CD4-positive, alpha-beta T cell (primary cell): ENCODE measurements around the gene BRINP2. TPM values are rescaled to one million over a fixed set of nuclear protein-coding genes. Genes with fewer than 3 reads are reported as not detected.

Source experiments
- ATAC-seq: fragments of 200-7000 bp; cut with Tn5 transposase; one replicate; pipeline ENCODE4 v1.10.0; 2022; ENCODE audit warnings: mild to moderate bottlenecking; ENCODE audit not compliant: poor library complexity
- CTCF ChIA-PET: fragments of 350-600 bp; sonication (Branson Sonifier 250); formaldehyde crosslinking; loops from one replicate; lab custom pipeline; 2021; ENCODE audit warnings: antibody characterized with exemption, inconsistent platforms; lab: Charles Lee
- POLR2A ChIA-PET: fragments of 350-600 bp; sonication (Branson Sonifier 250); formaldehyde crosslinking; loops from one replicate; lab custom pipeline; 2021; ENCODE audit warnings: antibody characterized with exemption, inconsistent platforms; lab: Charles Lee
- DNase-seq, 14 experiments: peaks; one replicate each; pipeline ENCODE4 v3.0.0-alpha.2; 2013 to 2020; ENCODE audit warnings: mixed read lengths in 2 of 14
- H3K27ac ChIP-seq, 2 donors: one replicate each; pipeline versions ENCODE4 v1.5.1 to v1.7.0; 2013; ENCODE audit warnings: low read length in 2 of 2, low read depth in 1 of 2, mild to moderate bottlenecking in 1 of 2
- H3K27me3 ChIP-seq, 2 experiments: 1 replicate in 1 of 2; 2 replicates in 1 of 2; pipeline versions ENCODE4 v1.6.1 to v1.7.0; 2013; ENCODE audit warnings: low read length in 2 of 2, control low read depth in 1 of 2, mild to moderate bottlenecking in 1 of 2, moderate library complexity in 1 of 2; ENCODE audit not compliant: insufficient read depth in 2 of 2, control insufficient read depth in 1 of 2
- H3K36me3 ChIP-seq: one replicate; pipeline ENCODE4 v1.6.1; 2013; ENCODE audit warnings: low read length, control low read depth; ENCODE audit not compliant: insufficient read depth
- H3K4me1 ChIP-seq: one replicate; pipeline ENCODE4 v1.6.1; 2013; ENCODE audit warnings: low read length, control low read depth; ENCODE audit not compliant: insufficient read depth
- H3K4me3 ChIP-seq: one replicate; pipeline ENCODE4 v1.5.1; 2013; ENCODE audit warnings: mild to moderate bottlenecking, low read length, moderate library complexity
- H3K9me3 ChIP-seq, 2 experiments: 1 replicate in 1 of 2; 2 replicates in 1 of 2; pipeline versions ENCODE4 v1.6.1 to v1.7.0; 2013; ENCODE audit warnings: low read length in 2 of 2, mild to moderate bottlenecking in 2 of 2, control low read depth in 1 of 2, moderate library complexity in 1 of 2; ENCODE audit not compliant: control insufficient read depth in 1 of 2, insufficient read depth in 1 of 2
- H3K27ac Mint-ChIP-seq: one replicate; pipeline ENCODE4 v1.8.0; 2020; ENCODE audit warnings: mixed read lengths
- H3K27me3 Mint-ChIP-seq: one replicate; pipeline ENCODE4 v1.8.0; 2021; ENCODE audit warnings: mixed read lengths
- H3K36me3 Mint-ChIP-seq: one replicate; pipeline ENCODE4 v1.8.0; 2021; ENCODE audit warnings: low read depth, mixed read lengths
- H3K4me1 Mint-ChIP-seq: one replicate; pipeline ENCODE4 v1.8.0; 2021; ENCODE audit warnings: low read depth, mixed read lengths
- H3K4me3 Mint-ChIP-seq: one replicate; pipeline ENCODE4 v1.8.0; 2020; ENCODE audit warnings: mild to moderate bottlenecking, mixed read lengths
- H3K9me3 Mint-ChIP-seq: one replicate; pipeline ENCODE4 v1.8.0; 2020; ENCODE audit warnings: mixed read lengths
- intact Hi-C, 2 experiments: fragments of 100-400 bp; cut with DNase I in 1 of 2; cut with micrococcal nuclease in 1 of 2; formaldehyde crosslinking; loops; one replicate each; pipeline versions ENCODE4 v1.15.1 to v1.9.0; 2023 to 2025; cut with DNase I, micrococcal nuclease
- total RNA-seq, 174 experiments: library from RNA in 2 of 174; stranded (reverse) in 2 of 174; gene quantifications; one replicate each; pipeline ENCODE4 v1.2.3 and lab custom pipeline; 2021 to 2026
- TF ChIP-seq, protein P1 (sequence below): fragments of 200-600 bp; IDR thresholded peaks from one replicate; pipeline ENCODE4 v1.8.0; 2022; ENCODE audit warnings: antibody characterized with exemption, mild to moderate bottlenecking

The BRINP2 gene
- total RNA-seq, 2 experiments from 2014 or later = not detected

DNA sequence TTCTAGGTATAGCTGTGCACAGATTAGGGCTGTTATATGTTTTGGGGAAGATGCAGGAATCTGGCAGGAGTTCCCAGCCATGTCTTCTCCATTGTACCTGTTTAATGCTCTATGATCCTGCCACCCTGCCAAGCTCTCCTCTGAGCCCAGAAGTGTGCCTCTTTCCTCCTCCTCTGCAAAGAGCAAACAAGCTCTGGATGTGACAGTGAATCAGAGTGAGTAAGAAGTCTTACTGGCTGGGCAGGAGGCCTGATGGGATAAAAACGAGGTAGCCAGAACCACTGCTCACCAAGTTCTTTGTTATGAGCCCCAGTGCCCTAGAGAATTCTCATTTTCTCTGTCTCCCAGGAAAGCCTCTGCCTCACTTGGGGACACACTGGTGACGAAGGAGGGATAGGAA is 69.0 kb downstream of the BRINP2 start:
- intact Hi-C loops = no loop called here
- Mint-ChIP-seq H3K27me3 (no peaks in the 10 kb centered on the region), H3K9me3 (no peaks in the 10 kb centered on the region), H3K4me1 (no peaks in the 10 kb centered on the region), H3K27ac (no peak overlapping the region), H3K4me3 (no peak overlapping the region), H3K36me3 (no peaks in the 10 kb centered on the region)
- ChIA-PET POLR2A (no interaction called here), CTCF (no interaction called here)
- Histone ChIP-seq H3K9me3 (no peaks in the 10 kb centered on the region), H3K27ac (no peak overlapping the region), H3K36me3 (no peaks in the 10 kb centered on the region), H3K4me3 (no peak overlapping the region), H3K27me3 (no peaks in the 10 kb centered on the region), H3K4me1 (no peaks in the 10 kb centered on the region)
- TF ChIP-seq, protein P1, sequence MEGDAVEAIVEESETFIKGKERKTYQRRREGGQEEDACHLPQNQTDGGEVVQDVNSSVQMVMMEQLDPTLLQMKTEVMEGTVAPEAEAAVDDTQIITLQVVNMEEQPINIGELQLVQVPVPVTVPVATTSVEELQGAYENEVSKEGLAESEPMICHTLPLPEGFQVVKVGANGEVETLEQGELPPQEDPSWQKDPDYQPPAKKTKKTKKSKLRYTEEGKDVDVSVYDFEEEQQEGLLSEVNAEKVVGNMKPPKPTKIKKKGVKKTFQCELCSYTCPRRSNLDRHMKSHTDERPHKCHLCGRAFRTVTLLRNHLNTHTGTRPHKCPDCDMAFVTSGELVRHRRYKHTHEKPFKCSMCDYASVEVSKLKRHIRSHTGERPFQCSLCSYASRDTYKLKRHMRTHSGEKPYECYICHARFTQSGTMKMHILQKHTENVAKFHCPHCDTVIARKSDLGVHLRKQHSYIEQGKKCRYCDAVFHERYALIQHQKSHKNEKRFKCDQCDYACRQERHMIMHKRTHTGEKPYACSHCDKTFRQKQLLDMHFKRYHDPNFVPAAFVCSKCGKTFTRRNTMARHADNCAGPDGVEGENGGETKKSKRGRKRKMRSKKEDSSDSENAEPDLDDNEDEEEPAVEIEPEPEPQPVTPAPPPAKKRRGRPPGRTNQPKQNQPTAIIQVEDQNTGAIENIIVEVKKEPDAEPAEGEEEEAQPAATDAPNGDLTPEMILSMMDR = no peak
- DNase-seq (no peak), ATAC-seq (no peak)

DNA sequence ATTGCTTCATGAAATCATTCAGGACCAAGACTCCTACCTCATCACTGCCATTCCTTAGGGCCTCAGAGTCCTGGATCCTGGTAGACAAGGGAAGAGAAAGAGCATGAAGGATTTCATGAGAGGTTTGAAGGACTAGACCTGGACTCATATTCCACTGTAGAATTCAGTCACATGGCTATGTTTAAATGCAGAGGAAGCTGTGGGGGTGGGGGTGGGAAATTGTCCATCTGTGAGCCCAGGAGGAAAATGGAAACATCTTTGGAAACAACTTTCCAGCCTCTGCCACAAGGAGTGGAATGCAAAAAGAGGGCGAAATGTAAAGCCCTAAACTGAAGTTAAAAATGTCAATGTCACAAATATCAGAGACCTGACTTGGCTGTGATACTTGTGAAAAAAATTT is 73.0 kb downstream of the BRINP2 start:
- H3K9me3 Mint-ChIP-seq = no peaks in the 10 kb centered on the region
- Histone ChIP-seq H3K4me3 (no peak overlapping the region), H3K9me3 (no peaks in the 10 kb centered on the region), H3K27ac (no peak overlapping the region), H3K27me3 (no peaks in the 10 kb centered on the region), H3K36me3 (no peaks in the 10 kb centered on the region), H3K4me1 (no peaks in the 10 kb centered on the region)
- intact Hi-C loops = no loop called here
- no peak overlapping the region for H3K27ac Mint-ChIP-seq
- ATAC-seq = no peak
- TF ChIP-seq, protein P1 = no peak
- no peak overlapping the region for H3K4me3 Mint-ChIP-seq
- ChIA-PET POLR2A (no interaction called here), CTCF (no interaction called here)
- H3K4me1 Mint-ChIP-seq = no peaks in the 10 kb centered on the region
- H3K27me3 Mint-ChIP-seq = no peaks in the 10 kb centered on the region
- no peak for DNase-seq
- no peaks in the 10 kb centered on the region for H3K36me3 Mint-ChIP-seq

DNA sequence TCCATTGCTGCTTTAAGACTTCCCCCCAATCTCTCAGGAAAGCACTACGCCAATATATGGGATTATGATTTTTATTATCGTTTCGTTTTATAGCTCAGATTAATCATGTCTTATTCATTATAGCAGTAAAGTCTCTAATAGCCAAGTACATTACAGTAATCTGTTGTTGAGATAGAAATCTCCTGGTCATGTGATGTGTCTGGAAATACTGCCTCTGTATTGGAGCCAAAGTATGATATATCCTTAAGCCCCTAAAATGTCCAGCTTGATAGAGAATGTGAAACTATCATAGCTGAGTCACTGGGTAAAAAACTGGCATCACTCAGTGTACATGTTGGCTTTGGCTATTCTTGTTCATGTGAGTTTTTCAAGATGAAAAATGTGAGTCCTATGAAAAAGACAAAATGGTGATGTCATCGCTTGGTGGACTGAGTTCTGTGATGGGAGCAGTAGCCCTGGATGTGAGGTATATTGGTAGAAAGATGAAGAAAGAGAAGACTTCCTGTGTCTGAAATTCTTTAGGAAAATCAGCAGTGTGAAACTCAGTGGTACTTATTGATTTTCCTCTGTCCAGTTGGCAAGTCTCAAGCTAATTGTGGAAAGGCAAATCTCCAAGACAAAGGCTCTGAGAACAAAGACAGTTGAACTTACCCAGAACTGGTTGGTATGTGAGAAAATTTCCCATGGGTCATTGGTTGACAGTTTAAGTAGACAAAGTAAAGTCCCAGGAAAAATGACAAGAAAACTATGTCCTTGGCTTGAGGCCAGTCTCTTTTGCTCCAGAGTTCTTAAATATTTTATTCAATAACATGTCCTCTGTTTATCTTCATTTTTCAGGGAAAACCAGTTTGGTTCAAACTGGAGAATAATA is 76.2 kb downstream of the BRINP2 start:
- H3K4me1 ChIP-seq = no peaks in the 10 kb centered on the region
- intact Hi-C loops = no loop called here
- H3K27ac ChIP-seq = no peak overlapping the region
- ChIA-PET POLR2A (no interaction called here), CTCF (no interaction called here)
- no peaks in the 10 kb centered on the region for H3K9me3 Mint-ChIP-seq
- no peak overlapping the region for H3K27ac Mint-ChIP-seq
- H3K27me3 Mint-ChIP-seq = no peaks in the 10 kb centered on the region
- no peak overlapping the region for H3K4me3 ChIP-seq
- TF ChIP-seq, protein P1 = no peak
- ATAC-seq (no peak), DNase-seq (no peak)
- H3K27me3 ChIP-seq = no peaks in the 10 kb centered on the region
- no peaks in the 10 kb centered on the region for H3K9me3 ChIP-seq
- no peaks in the 10 kb centered on the region for H3K36me3 ChIP-seq
- H3K36me3 Mint-ChIP-seq = no peaks in the 10 kb centered on the region
- no peaks in the 10 kb centered on the region for H3K4me1 Mint-ChIP-seq
- no peak overlapping the region for H3K4me3 Mint-ChIP-seq
